Activated T-helper 1 cell treated with anti-CD3 and anti-CD28 coated beads, Interleukin-12 subunit alpha, Interleukin-12 subunit beta, Interleukin-2, Interleukin-4 antibody, amounts not matched to agents 30 ng/mL and 10 ng/mL and 1 ng/mL, durations not matched to agents 14 hours and 24 hours and 36 hours (primary cell): ENCODE data around the gene TBC1D22A. TPM values are rescaled to one million over a fixed set of nuclear protein-coding genes. Genes with fewer than 3 reads are reported as not detected.
A peak's percentile ranks its signal among the peaks of the same experiment; 100 is the strongest.

Experiments used
- DNase-seq: peaks from one replicate; pipeline ENCODE4 v3.0.0; 2021; ENCODE audit warnings: low spot score
- H3K27ac Mint-ChIP-seq: one replicate; pipeline ENCODE4 v1.8.0; 2021; ENCODE audit warnings: mild to moderate bottlenecking, mixed read lengths
- H3K27me3 Mint-ChIP-seq: one replicate; pipeline ENCODE4 v1.8.0; 2022; ENCODE audit warnings: mild to moderate bottlenecking, moderate library complexity, mixed read lengths; ENCODE audit not compliant: insufficient read depth
- H3K36me3 Mint-ChIP-seq: one replicate; pipeline ENCODE4 v1.8.0; 2021; ENCODE audit warnings: low read depth, mixed read lengths
- H3K4me1 Mint-ChIP-seq: one replicate; pipeline ENCODE4 v1.8.0; 2021; ENCODE audit warnings: low read depth, mixed read lengths
- H3K4me3 Mint-ChIP-seq: one replicate; pipeline ENCODE4 v1.8.0; 2021; ENCODE audit warnings: mild to moderate bottlenecking, moderate library complexity, mixed read lengths
- H3K9me3 Mint-ChIP-seq: one replicate; pipeline ENCODE4 v1.8.0; 2021; ENCODE audit warnings: mixed read lengths
- intact Hi-C: fragments of 100-400 bp; cut with micrococcal nuclease; formaldehyde crosslinking; loops from one replicate; pipeline ENCODE4 v1.15.1; 2024
- total RNA-seq: library from RNA; stranded (reverse); gene quantifications from 2 replicates; pipeline ENCODE4 v1.2.3, GENCODE V29; 2022

Gene TBC1D22A
- total RNA-seq, 1 donor from 2014 or later: 42.4 TPM

DNA sequence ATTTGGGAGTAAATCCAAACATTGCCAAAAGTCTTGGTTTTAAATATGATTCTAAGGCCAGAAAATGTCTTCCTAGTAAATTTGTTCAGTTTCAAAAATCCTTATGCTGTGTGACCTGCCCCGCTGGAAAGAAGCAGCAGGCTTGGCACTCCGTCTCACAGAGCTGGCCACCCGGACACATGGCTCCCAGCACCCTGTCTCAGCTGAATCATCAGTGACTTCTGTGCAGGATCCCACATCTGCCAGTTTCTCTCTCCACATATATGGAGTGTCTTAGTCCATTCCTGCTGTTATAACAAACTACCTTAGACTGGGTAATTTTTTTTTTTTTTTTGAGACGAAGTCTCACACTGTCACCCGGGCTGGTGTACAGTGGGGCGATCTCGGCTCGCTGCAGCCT is 356.7 kb downstream of the TBC1D22A start:
- Mint-ChIP-seq H3K27me3 (no peaks in the 10 kb centered on the region), H3K9me3 (no peaks in the 10 kb centered on the region), H3K27ac (no peak overlapping the region), H3K4me1 (no peaks in the 10 kb centered on the region), H3K36me3 (no peaks in the 10 kb centered on the region), H3K4me3 (no peak overlapping the region)
- DNase-seq: no peak
- intact Hi-C loops: no loop called here

DNA sequence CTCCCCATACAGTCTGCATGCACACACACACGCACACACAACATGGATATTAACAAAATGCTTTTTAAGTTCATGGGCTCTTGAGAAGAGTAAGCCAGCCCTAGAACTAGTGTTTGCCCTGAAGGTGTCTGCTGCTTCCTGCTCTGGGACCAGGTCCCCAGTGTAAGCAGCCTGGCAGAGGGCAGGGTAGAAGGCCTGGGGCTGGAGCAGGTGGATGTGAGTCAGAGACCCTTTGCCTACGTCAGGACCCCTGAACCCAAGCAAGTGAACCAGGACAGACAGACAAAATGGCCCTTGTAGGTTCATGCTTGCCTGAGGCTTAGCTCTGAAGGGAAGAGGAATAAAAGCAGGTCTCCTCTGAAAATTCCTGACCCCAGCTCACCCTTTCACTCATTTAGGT is 357.9 kb downstream of the TBC1D22A start:
- Mint-ChIP-seq H3K4me3 (no peak overlapping the region), H3K9me3 (no peaks in the 10 kb centered on the region), H3K27me3 (no peaks in the 10 kb centered on the region), H3K27ac (no peak overlapping the region), H3K4me1 (no peaks in the 10 kb centered on the region), H3K36me3 (no peaks in the 10 kb centered on the region)
- intact Hi-C loops: no loop called here
- no peak for DNase-seq

DNA sequence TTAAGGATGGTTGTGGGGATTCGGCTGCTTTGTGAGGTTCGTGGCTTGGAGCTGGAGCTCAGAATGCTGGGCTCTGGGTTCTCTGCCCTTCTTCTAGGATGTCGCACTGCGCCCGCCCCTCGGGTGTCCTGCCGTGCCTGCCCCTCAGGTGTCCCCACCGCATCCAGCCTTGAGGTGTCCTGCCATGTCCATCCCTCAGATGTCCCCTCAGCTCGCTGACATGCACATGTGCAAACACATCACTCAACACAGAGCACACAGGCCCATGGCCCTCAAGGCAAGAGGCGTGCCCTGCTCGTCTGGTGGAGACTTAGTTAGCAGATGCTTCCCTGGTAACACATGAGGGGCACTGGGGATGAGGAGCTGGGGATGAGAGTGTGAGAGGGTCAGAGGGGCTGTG is 359.3 kb downstream of the TBC1D22A start:
- H3K9me3 Mint-ChIP-seq: no peaks in the 10 kb centered on the region
- DNase-seq: no peak
- intact Hi-C loops: no loop called here
- no peak overlapping the region for H3K27ac Mint-ChIP-seq
- H3K4me1 Mint-ChIP-seq: no peaks in the 10 kb centered on the region
- no peaks in the 10 kb centered on the region for H3K36me3 Mint-ChIP-seq
- no peaks in the 10 kb centered on the region for H3K27me3 Mint-ChIP-seq
- no peak overlapping the region for H3K4me3 Mint-ChIP-seq

GRCh38 chr22:47122441-47123000 is 360.1 kb downstream of the TBC1D22A start:
- Mint-ChIP-seq H3K36me3 (no peaks in the 10 kb centered on the region), H3K27me3 (no peaks in the 10 kb centered on the region), H3K4me3 (no peak overlapping the region), H3K9me3 (no peaks in the 10 kb centered on the region), H3K4me1 (no peaks in the 10 kb centered on the region), H3K27ac (no peak overlapping the region)
- DNase-seq: no peak
- intact Hi-C loops: no loop called here

GRCh38 chr22:47123006-47123826 is 360.8 kb downstream of the TBC1D22A start:
- Mint-ChIP-seq H3K27me3 (no peaks in the 10 kb centered on the region), H3K4me1 (no peaks in the 10 kb centered on the region), H3K36me3 (no peaks in the 10 kb centered on the region), H3K27ac (no peak overlapping the region), H3K9me3 (no peaks in the 10 kb centered on the region), H3K4me3 (no peak overlapping the region)
- intact Hi-C loops: no loop called here
- DNase-seq: no peak

DNA sequence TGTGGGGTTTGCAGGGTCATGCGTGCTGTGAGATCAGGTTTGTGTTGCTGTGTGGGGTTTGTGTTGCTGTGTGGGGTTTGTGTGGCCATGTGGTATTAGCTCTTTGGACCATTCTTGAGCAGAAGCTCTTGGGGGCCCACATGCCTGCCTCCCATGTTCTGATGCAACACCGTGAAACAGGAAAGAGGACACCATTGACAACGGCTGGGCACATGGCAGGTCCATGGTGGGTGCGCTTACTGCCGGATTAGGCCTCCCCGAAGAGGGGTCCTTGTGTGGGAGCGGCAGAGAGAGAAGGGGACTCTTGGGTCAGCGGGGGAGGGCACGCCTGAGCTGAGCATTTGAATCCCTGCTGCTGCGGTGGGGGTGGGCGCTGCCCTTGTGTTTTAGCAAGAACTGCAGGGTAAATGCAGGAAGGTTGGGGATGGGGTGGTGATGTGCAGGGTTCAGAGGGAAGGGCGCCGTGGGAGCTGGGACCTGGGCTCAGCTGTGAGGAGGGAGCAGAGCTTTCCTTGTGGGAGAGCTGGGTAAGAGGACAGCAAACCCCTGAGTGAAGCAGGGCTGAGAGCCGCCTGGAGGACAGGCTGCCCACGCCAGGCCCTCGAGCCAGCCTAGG is 361.5 kb downstream of the TBC1D22A start:
- intact Hi-C loops: no loop called here
- Mint-ChIP-seq H3K4me3 (no peak overlapping the region), H3K9me3 (no peaks in the 10 kb centered on the region), H3K27me3 (no peaks in the 10 kb centered on the region), H3K36me3 (no peaks in the 10 kb centered on the region), H3K4me1 (no peaks in the 10 kb centered on the region), H3K27ac (no peak overlapping the region)
- DNase-seq: no peak

DNA sequence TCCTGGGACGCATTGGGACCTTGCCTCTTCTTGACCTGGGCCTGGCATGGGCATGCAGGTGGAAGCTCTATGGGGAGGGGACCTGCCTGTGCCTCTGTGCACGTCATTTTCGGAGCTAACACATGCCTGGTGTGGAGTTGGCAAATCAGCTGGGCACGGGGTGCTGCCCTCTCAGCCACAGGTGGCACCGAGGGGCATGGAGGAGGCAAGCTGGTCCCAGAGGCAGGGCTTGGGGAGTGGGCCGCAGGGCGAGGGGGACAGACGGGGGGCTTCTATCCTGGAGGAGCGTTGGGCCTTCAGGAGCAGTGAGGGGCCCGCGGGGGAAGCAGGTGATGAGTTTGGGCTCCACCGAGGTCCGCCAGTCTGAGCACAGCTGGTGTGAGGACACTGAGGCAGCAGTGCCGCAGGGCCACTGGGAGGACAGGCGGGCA is 362.0 kb downstream of the TBC1D22A start:
- Mint-ChIP-seq H3K27me3 (no peaks in the 10 kb centered on the region), H3K4me3 (no peak overlapping the region), H3K36me3 (no peaks in the 10 kb centered on the region), H3K27ac (no peak overlapping the region), H3K9me3 (no peaks in the 10 kb centered on the region), H3K4me1 (no peaks in the 10 kb centered on the region)
- intact Hi-C loops: no loop called here
- no peak for DNase-seq

DNA sequence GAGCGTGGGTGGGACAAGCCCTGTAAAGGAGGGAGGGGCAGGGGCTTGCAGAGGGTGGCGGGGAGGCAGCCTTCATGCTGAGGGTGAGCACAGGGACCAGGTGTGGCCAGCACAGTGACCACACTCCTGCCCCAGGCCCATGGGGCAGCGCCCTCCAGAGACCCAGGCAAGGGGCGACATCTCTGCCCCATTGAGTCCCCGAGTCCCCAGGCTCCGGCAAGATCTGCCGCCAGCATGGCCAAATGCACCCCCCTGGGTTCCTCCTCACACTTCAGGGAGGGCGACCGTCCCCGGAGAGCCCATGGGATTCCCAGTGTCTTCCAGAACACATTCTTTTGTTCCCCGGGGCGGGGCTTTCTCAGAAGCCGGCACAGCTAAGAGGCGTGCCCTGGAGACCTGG is 362.5 kb downstream of the TBC1D22A start:
- no peak for DNase-seq
- H3K27ac Mint-ChIP-seq: no peak overlapping the region
- H3K27me3 Mint-ChIP-seq: no peaks in the 10 kb centered on the region
- intact Hi-C loops: no loop called here
- H3K36me3 Mint-ChIP-seq: peaks cover 2% of the 10 kb centered on the region
- H3K9me3 Mint-ChIP-seq: no peaks in the 10 kb centered on the region
- peaks cover 4% of the 10 kb centered on the region for H3K4me1 Mint-ChIP-seq
- no peak overlapping the region for H3K4me3 Mint-ChIP-seq

GRCh38 chr22:47125603-47126002 is 363.2 kb downstream of the TBC1D22A start:
- no peaks in the 10 kb centered on the region for H3K9me3 Mint-ChIP-seq
- peak overlapping the region; percentile 63 for H3K27ac Mint-ChIP-seq
- no peaks in the 10 kb centered on the region for H3K27me3 Mint-ChIP-seq
- H3K4me1 Mint-ChIP-seq: peaks cover 4% of the 10 kb centered on the region
- intact Hi-C loops: no loop called here
- peaks cover 2% of the 10 kb centered on the region for H3K36me3 Mint-ChIP-seq
- no peak overlapping the region for H3K4me3 Mint-ChIP-seq
- DNase-seq: no peak

DNA sequence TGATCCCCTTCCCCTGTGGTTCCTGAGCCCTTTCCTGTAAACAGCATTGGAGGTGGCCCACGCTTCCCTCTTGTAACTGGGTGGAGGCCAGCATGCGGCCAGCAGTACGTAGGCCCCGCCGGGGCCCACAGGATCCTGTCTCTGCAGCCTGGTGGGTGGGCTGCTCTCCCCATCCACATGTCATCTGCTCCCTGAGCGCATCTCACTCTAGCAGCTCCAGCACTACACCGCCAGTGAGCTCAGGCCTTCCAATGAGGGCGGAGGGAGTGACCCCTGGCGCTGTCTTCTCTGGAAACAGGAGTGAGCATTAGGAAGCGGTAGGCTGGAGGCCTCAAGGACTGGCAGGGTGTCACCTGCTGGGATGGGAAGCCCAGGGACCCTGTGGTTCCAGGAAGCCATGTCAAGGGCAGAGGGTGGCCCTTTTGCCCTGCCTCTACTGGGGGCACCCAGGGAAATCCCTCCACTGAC is 363.9 kb downstream of the TBC1D22A start:
- H3K27ac Mint-ChIP-seq: no peak overlapping the region
- H3K4me3 Mint-ChIP-seq: no peak overlapping the region
- H3K27me3 Mint-ChIP-seq: no peaks in the 10 kb centered on the region
- peaks cover 4% of the 10 kb centered on the region for H3K4me1 Mint-ChIP-seq
- peaks cover 2% of the 10 kb centered on the region for H3K36me3 Mint-ChIP-seq
- no peak for DNase-seq
- intact Hi-C loops: no loop called here
- no peaks in the 10 kb centered on the region for H3K9me3 Mint-ChIP-seq

- peaks cover 4% of the 10 kb centered on the region for H3K4me1 Mint-ChIP-seq
- peaks cover 2% of the 10 kb centered on the region for H3K36me3 Mint-ChIP-seq
- no peak overlapping the region for H3K4me3 Mint-ChIP-seq
- no peaks in the 10 kb centered on the region for H3K27me3 Mint-ChIP-seq
- intact Hi-C loops: no loop called here
- no peaks in the 10 kb centered on the region for H3K9me3 Mint-ChIP-seq
- no peak overlapping the region for H3K27ac Mint-ChIP-seq
- DNase-seq: no peak
Observed at GRCh38 chr22:47127441-47127871, 365.0 kb downstream of the TBC1D22A start.

GRCh38 chr22:47128216-47128615 is 365.8 kb downstream of the TBC1D22A start:
- Mint-ChIP-seq H3K4me3 (no peak overlapping the region), H3K27me3 (no peaks in the 10 kb centered on the region), H3K4me1 (peaks cover 4% of the 10 kb centered on the region), H3K36me3 (peaks cover 2% of the 10 kb centered on the region), H3K9me3 (no peaks in the 10 kb centered on the region), H3K27ac (no peak overlapping the region)
- no peak for DNase-seq
- intact Hi-C loops: no loop called here

GRCh38 chr22:47128622-47129215 is 366.3 kb downstream of the TBC1D22A start:
- Mint-ChIP-seq H3K4me1 (peaks cover 4% of the 10 kb centered on the region), H3K27me3 (no peaks in the 10 kb centered on the region), H3K4me3 (no peak overlapping the region), H3K36me3 (peaks cover 2% of the 10 kb centered on the region), H3K27ac (no peak overlapping the region), H3K9me3 (no peaks in the 10 kb centered on the region)
- intact Hi-C loops: no loop called here
- no peak for DNase-seq
